NCI-H774 (cell line): Measurements from ENCODE around the gene SELENOH.

Experiments used
- DNase-seq: peaks from one replicate; lab custom pipeline; 2025; lab: John Stamatoyannopoulos, UW

SELENOH gene

DNA sequence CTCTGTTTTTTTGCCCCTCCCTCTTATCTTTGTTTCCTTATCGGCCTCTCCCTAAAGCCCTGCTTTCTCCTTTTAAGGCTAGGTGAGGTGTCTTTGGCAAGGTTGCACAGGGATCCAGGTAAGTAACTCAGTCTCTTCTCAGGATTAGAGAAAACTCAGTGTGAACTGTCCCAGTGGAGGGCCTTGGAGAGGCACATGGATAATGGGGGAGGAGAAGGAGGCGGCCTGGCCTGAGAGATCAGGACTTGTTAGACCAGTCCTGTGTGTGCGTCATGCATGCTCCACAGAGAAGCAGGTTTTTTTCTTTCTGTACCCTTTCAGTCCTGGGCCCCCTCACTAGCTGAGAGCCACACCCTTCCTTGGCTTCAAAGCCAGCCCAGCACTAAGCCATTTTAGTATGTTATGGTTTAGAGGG, 40.2 kb downstream of the SELENOH start:
- no peak for DNase-seq

GRCh38 chr11:57785072-57785471, 43.8 kb downstream of the SELENOH start:
- no peak for DNase-seq

DNA sequence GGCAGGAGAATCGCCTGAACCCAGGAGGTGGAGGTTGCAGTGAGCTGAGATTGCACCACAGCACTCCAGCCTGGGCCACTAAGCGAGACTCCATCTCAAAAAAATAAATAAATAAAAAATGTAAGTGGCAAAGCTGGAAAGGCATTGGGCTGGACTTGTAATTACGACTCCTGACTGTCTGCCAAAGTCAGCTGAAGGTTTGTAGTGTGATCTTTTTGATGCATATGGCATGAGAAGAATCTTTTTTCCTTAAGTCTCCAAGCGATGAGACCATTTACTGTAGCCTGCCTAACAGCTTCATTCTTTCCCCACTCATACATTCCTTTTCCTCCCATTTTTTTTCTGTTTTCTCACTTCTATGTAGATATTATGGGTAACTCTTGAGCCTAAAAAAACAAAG, 45.1 kb downstream of the SELENOH start:
- no peak for DNase-seq

DNA sequence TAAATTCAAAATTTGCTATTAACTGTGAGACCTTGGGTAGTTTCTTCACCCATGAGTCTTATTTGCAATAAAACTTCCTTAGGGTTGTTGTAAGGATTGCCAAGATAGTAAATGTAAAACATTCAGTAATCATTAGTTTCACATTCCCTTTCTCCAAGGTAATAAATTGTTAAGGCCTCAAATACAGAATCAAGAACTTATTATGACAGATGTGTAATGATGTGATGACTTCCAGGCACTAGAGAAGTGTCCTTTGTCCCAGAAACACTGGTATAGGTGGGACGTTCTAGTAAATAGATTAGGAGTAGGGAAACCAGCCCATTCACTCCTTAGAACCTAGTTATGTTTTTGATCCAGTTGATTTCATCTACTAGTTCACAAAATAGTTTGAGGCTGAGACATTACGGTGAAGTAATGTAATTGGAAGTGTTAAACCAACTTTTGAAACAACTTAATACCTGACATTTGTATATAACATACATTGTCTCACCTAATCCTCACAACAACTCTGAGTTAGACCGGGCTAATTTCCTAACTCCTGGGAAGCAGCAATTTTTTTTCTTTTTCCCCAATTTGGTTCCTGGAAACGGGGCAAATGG, 45.8 kb downstream of the SELENOH start:
- DNase-seq: no peak

- DNase-seq: no peak
These were observed 46.8 kb downstream of the SELENOH start for GRCh38 chr11:57787920-57788702.

DNA sequence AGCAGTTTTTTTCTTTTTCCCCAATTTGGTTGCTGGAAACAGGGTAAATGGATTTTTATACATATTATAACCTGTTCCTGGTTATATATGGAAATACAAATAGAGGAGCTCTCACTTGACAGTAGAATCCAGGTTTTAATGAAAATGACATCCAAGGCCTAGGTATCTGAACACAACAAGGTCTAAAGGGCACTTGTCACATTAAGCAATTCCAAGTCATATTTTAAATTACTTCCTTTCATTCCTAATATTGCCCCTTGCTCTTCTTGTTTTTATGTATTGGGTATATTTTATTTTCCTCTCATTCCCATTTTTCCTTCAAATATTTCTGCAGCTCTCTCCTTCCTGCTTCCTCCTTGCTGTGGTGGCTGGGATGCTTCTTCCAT, 47.4 kb downstream of the SELENOH start:
- DNase-seq: no peak

DNA sequence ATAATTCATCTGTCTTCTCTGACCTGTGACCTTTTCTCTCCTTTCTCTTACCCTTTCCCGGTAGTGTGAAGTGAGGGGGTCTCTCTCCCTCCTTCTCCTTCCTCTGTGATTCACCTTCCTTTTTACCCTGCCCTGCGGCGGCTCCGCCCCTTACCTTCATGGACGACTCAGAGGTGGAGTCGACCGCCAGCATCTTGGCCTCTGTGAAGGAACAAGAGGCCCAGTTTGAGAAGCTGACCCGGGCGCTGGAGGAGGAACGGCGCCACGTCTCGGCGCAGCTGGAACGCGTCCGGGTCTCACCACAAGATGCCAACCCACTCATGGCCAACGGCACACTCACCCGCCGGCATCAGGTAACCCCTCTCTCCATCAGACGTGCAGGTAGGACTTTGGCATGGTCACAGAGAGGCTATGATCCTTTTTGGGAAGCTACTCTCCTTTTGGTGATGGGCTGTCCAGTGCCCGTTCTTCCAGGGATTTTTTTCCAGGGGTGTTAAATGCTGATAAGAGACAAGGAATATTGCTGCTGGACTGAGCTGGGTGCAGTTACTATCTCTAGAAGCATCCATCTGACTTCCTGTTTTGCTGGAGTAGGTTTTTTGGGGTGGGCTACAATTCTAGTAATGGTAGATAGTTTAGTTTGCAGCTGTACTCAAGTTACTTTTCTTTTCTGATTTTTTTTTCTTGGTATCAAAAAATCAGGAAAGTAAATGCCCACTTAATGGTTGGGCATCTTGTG, 50.2 kb downstream of the SELENOH start:
- DNase-seq: no peak

- no peak for DNase-seq
These were observed 50.8 kb downstream of the SELENOH start for GRCh38 chr11:57792060-57792541.

GRCh38 chr11:57792870-57793269, 51.6 kb downstream of the SELENOH start:
- no peak for DNase-seq
